ENCODE results near the gene RASAL1.

DNA sequence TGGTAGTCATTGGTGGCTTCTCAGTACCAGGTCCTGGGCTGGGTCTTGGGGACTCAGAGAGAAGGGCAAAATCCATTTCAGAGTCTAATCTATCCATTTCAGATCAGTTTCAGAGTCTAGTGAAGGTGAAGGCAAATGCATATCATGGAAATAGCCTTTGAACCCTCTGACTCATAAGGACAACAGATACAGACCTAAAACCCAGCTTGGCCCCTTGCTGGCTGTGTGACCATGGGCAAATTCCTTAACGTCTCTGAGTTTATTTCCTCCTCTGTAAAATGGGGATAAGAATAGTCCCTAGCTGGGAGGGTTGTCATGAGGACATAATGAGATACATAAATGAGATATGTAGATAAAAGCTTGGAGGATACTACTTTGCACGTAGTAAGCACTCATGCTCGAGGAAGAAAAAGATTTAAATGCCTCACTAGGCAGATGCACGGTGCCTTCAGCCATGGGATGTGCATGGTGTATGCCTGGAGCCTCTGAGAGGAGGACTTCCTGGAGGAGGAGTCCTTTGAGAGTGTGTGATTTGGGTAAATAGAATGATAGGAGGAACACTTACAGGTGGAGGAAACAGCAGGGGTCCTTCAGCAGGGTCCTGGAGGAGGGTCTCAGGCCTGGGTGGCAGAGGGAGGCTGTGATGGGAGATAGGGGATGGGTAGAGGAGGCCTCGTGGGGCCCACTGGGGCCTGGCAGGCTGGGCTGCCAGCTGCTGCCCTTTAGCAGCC, 71.0 kb downstream of the RASAL1 start:
- TF ChIP-seq, protein P1, sequence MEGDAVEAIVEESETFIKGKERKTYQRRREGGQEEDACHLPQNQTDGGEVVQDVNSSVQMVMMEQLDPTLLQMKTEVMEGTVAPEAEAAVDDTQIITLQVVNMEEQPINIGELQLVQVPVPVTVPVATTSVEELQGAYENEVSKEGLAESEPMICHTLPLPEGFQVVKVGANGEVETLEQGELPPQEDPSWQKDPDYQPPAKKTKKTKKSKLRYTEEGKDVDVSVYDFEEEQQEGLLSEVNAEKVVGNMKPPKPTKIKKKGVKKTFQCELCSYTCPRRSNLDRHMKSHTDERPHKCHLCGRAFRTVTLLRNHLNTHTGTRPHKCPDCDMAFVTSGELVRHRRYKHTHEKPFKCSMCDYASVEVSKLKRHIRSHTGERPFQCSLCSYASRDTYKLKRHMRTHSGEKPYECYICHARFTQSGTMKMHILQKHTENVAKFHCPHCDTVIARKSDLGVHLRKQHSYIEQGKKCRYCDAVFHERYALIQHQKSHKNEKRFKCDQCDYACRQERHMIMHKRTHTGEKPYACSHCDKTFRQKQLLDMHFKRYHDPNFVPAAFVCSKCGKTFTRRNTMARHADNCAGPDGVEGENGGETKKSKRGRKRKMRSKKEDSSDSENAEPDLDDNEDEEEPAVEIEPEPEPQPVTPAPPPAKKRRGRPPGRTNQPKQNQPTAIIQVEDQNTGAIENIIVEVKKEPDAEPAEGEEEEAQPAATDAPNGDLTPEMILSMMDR (IDR thresholded peaks at IDR 0.05) = no peak
- no peak for TF ChIP-seq POLR2A (IDR thresholded peaks at IDR 0.05)

All from Peyer's patch (tissue), 4 donors.